Stimulated activated CD4-positive, alpha-beta T cell treated with anti-CD3 and anti-CD28 coated beads, TNF-alpha, amount 100 ng/mL, for 1 hour (primary cell): ENCODE data around the gene BPGM.

ENCODE experiments used
- DNase-seq, 3 donors: peaks; one replicate each; pipeline ENCODE4 v3.0.0-alpha.2; 2020; ENCODE audit warnings: low read depth in 3 of 3, low spot score in 1 of 3

BPGM gene

DNA sequence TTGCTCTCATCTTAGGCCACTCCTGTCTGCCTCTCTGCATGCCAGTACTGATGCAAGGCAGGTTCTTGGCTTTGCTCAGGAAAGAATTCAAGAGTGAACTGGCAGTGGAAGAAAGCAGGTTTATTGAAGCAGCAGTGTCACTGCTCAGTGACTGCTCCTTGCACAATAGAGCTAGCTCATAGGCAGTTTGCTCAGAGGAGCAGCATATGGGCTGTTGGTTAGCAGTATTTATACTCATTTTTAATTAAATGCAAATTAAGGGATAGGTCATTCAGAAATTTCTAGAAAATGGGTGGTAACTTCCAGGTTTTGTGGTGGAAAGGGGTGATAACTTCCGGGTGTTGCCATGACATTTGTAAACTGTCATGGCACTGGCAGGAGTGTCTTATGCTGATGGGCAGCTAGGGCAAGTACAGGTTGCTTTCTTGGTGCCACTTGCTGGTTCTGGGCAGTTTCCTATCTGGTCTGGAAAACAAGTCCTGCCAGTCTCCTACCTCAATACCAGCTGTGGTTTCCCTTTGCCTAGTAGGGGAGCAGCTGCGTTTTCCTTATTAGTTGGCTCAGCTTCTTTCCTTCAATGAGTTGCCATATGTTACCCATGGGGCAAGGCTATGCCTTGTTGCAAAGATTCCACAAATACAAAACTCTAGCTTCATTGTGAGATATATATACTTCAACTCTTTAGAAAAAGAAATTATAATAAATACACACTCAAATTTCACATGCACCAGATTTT is 68.0 kb downstream of the BPGM start:
- DNase-seq = no peak

DNA sequence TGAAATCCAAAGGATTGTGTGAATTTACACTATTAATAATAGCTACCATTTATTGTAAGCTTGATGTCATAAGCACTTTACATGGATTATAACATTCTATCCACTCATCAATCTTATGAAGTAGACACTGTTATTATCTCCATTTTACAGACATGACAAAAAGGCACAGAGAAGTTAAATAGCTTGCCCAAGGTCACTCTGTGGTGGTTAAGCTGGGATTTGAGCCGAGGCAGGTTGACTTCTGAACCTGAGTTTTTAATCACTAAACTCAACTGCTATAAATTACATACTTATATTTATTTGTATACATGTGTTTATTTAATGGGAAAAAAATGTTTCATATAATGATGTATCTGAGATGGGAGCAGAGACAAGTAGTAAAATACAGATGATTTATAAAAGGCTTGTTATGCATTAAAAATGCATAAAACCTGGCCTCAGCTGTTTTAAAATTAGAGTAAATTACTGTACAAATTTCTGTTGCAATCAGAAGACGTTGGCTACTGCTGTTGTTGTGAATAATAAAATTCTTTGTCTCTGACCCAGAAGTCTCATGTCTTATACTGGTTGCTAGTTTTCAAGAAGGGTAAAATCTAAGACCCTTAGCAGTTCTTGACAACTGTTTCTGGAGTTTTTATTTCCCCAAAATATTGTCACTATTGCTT is 71.7 kb downstream of the BPGM start:
- DNase-seq = no peak

DNA sequence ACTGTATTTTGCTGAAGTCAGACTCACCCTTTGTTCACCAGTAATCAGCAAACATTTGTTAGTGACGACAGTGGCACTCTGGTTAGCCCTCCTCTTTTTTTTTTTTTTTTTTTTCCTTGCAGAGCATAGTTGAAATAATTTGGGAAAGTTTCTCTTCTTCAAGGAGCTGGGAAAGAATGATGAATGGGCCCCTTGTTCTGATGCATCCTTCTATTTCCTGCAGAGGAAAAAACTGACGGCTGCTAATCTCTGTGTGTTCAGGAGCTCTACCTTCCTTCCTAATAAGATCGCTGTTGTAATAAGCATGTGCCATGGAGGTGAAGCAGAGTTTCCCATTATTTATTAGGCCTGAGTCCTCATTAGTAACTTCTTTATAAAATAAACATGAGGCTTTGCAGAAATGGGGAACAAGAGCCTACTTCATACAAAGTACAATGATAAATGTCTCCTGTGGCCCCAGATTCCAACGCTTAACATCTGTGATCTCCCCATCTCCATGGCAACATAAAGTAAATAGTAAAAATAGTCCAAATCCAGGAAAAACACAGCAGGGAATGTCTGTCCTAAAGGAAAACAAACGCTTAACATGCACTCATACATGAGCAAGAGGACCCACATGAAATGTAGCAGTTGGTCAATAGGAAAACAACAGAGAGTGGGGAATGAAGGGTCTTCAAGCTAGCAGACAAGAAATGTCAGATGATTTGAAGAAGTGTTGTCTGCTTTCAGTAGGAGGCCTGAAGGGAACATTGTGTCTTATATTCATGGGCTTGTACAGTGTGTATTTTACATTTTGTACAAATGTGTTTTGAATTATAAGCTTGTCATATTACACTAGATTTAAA is 73.7 kb downstream of the BPGM start:
- DNase-seq = no peak

DNA sequence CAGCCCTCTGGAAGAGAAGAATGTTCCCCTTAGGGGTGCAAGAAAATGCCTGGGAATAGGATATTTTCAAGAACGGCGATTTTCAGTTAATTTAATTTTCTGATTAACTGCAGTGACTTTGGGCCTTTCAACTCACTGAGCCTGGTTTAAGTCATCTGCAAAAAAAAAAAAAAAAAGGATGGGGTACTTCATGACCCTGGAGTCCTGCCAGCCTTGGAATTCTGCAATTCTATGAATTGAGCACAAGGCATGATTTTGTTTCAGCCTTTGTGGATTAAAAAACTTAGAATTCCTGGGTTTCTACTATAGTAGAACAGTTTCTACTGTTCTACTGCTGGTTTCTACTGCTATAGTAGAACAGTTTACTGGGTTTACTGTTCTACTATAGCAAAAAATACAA is 74.5 kb downstream of the BPGM start:
- DNase-seq = no peak

DNA sequence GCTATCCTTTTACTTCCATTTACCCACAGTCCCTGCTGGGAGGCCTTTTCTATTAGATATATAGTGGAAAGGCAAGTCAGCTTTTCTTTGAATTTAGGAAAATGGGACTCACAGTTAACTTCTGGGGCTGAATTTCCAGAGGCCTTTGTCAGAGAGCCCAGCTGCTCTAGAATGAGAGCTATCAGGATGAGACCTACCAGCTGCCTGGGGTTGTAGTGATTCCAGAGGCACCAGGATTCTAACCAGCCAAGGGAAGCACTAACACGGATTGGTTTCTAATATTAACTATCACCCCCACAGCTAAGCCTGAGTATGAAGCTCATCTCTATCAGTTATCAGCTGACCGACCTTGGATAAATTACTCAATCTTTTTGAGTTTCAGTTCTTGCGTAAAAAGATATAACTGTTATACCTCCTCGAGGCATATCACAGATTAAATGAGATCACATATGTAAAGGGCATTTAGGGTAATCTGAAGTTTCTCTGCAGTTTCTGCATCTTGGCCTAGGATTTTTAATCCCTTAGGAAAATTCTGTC is 76.2 kb downstream of the BPGM start:
- no peak for DNase-seq

DNA sequence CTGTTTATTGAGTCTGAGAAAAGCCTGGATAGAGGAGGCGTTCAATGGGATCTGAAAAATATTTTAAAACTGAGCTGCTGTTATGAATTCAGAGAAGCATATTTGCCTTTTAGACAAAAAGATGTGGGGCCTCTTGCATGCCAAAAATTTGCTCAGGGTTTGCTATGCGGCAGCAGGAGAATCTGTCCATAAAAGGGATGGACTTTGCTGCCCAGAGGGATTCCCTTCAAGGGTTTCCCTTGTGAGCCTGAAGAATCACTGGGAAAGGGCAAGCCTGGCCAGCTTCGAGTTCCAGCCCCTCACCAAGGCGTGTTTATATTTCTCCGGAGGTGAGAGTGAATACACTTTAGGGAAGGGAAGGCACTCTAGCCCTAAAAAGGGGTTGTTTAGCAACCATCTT is 77.2 kb downstream of the BPGM start:
- no peak for DNase-seq

DNA sequence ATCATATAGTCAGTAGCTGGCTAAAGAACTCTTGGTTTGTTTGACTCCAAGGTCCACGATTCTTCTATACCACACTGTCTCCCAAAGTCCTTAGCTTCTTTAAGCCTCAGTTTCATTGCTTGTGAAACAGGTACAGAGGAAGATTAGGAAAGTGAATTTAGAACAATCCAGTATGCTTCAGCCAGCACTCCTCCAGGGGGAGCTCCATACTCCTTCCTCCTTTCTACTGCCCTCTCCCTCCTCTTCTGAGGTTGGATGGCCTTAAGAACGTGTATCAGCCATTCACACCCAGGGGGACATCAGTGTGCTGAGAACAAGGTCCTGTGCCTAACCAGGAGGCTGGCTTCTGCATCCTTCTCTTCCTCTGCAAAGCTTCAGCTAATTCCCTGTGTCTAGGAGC is 78.0 kb downstream of the BPGM start:
- DNase-seq = no peak

DNA sequence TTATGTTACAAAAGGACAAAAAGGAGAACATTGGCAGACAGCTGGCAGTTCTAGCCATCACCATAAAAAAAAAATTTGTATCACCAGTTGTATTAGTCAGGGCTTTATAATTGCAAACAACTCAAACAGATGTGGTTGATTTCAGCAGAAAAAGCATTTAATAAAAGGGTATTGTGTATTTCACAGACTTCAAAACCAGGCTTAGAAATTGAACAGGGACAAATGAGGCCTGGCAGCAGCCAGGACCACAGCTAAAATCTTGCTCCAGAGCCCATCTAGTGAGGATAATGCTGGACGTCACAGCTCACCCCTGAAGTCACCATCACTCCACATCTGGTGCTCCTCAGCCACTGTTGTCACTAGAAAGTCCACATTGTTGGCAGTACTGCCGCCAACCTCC is 79.9 kb downstream of the BPGM start:
- DNase-seq = no peak

DNA sequence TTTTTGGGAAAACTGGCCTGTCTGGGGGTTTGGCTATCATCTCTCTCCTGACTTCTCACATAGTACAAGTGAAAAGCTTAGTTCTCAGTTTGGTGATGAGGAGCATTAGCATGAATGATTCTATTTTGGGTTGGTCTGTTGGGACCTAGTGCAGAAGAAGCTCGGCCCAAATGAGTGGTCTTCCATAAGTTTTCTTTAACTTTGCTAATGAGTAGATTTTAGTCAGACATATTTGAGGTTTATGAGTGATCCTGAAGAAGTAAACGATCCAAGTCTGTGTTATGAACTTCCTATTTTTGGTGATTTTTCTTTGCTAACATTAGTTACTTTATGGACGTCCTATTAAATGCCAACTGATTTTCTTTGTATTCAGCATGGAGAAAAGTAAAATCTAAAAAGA is 81.1 kb downstream of the BPGM start:
- no peak for DNase-seq
